Loucy (cell line): ENCODE data around the gene MMP13.

Experiments
- H2AFZ ChIP-seq: fragments of 200-600 bp; sonication (generic); 2 replicates; pipeline ENCODE4 v1.6.0; 2016; ENCODE audit warnings: antibody characterized with exemption, mild to moderate bottlenecking, low read length, moderate library complexity
- H3F3A ChIP-seq: fragments of 200-600 bp; 2 replicates; pipeline ENCODE4 v1.6.0; 2016; ENCODE audit warnings: antibody characterized with exemption, low read depth, mild to moderate bottlenecking
- H3K27me3 ChIP-seq: fragments of 200-600 bp; sonication (generic); 2 replicates; pipeline ENCODE4 v1.6.1; 2014; ENCODE audit warnings: low read length, mild to moderate bottlenecking; ENCODE audit not compliant: insufficient read depth, poor library complexity, severe bottlenecking
- H3K36me3 ChIP-seq: fragments of 200-600 bp; sonication (generic); 2 replicates; pipeline ENCODE4 v1.6.1; 2016; ENCODE audit warnings: low read length; ENCODE audit not compliant: insufficient read depth
- H3K4me1 ChIP-seq: fragments of 200-600 bp; sonication (generic); 2 replicates; pipeline ENCODE4 v1.5.1; 2014; ENCODE audit warnings: low read length, mild to moderate bottlenecking; ENCODE audit not compliant: insufficient read depth, poor library complexity, severe bottlenecking
- H3K4me2 ChIP-seq: fragments of 200-600 bp; sonication (generic); 2 replicates; pipeline ENCODE4 v1.6.0; 2014; ENCODE audit warnings: antibody characterized with exemption, low read length, low read depth, mild to moderate bottlenecking; ENCODE audit not compliant: poor library complexity, severe bottlenecking
- H3K4me3 ChIP-seq: fragments of 200-600 bp; sonication (generic); 2 replicates; pipeline ENCODE4 v1.5.1; 2014; ENCODE audit warnings: low read length, mild to moderate bottlenecking, mixed read lengths; ENCODE audit not compliant: poor library complexity, severe bottlenecking
- H3K79me2 ChIP-seq: fragments of 200-600 bp; sonication (generic); 2 replicates; pipeline ENCODE4 v1.6.1; 2014; ENCODE audit warnings: low read length; ENCODE audit not compliant: insufficient read depth
- H3K9ac ChIP-seq: fragments of 200-600 bp; sonication (generic); 2 replicates; pipeline ENCODE4 v1.6.0; 2014; ENCODE audit warnings: mild to moderate bottlenecking, low read depth, low read length, moderate library complexity; ENCODE audit not compliant: poor library complexity, severe bottlenecking
- H3K9me2 ChIP-seq: fragments of 200-600 bp; sonication (generic); replicated peaks from 2 replicates; pipeline ENCODE4 v1.6.1; 2016; ENCODE audit warnings: low read depth, low read length, mixed read lengths
- H3K9me3 ChIP-seq: fragments of 200-600 bp; sonication (generic); 2 replicates; pipeline ENCODE4 v1.6.1; 2014; ENCODE audit warnings: mild to moderate bottlenecking, antibody characterized with exemption, low read length, low read depth; ENCODE audit not compliant: insufficient read depth
- H4K20me1 ChIP-seq: fragments of 200-600 bp; sonication (generic); 2 replicates; pipeline ENCODE4 v1.6.0; 2014; ENCODE audit warnings: antibody characterized with exemption, low read length, mild to moderate bottlenecking; ENCODE audit not compliant: insufficient read depth, poor library complexity, severe bottlenecking
- CTCF ChIP-seq: fragments of 200-600 bp; sonication (generic); conservative IDR thresholded peaks from 2 replicates; pipeline ENCODE4 v1.5.1; 2014; ENCODE audit warnings: mild to moderate bottlenecking, antibody characterized with exemption, low read length
- EZH2phosphoT487 ChIP-seq: fragments of 200-600 bp; IDR thresholded peaks from 2 replicates; pipeline ENCODE4 v1.6.1; 2018; ENCODE audit warnings: antibody characterized with exemption, mild to moderate bottlenecking, moderate library complexity, borderline replicate concordance

MMP13 gene

DNA sequence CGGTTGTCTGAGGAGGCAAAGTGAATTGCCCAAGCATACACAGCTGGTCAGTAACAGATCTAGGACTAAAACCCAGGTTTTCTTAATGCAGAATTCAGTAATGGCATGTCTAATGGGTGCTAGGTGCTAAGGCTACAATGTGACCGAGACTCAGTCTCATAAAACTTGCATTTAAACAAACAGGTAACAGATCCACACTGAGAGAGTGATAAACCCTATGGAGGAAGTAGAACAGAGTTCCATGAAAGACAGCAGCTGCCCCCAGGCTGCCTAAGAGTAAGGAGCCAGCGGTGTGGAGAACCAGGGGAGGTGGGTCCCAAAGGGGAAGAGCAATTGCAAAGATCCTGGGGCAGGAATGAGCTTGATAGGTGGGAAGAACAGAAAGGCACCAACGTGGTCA is 27.3 kb downstream of the MMP13 start:
- Histone ChIP-seq H3K9ac (no peak overlapping the region), H3K4me2 (no peak overlapping the region), H3K4me1 (no peaks in the 10 kb centered on the region)

DNA sequence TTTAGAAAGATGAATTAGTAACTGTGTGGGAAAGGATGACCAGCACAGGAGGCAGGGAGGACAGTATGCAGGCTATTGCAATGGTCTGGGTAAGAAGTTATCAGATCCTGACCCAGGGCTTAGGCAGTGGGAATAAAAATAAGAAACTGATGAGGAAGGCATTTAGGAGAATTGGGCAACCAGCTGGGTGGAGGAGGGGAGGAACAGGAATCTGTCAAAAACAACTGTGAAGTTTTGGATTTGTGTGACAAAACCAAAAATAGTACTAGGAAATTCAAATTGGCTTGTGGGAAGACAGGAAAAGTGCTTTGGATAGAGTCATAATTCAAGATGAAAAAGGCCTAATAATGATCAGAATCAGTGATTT is 27.9 kb downstream of the MMP13 start:
- Histone ChIP-seq H3F3A (no peaks in the 10 kb centered on the region), H3K4me1 (no peaks in the 10 kb centered on the region), H2AFZ (no peak overlapping the region), H3K27me3 (no peaks in the 10 kb centered on the region), H3K9me2 (no peaks in the 10 kb centered on the region), H4K20me1 (no peaks in the 10 kb centered on the region), H3K36me3 (no peaks in the 10 kb centered on the region), H3K9ac (no peak overlapping the region), H3K9me3 (no peaks in the 10 kb centered on the region), H3K79me2 (no peaks in the 10 kb centered on the region), H3K4me3 (no peak overlapping the region), H3K4me2 (no peak overlapping the region)
- TF ChIP-seq EZH2phosphoT487 = no peak
- no peak for TF ChIP-seq CTCF

More for the DNA sequence above, 27.3 kb downstream of the MMP13 start:
- Histone ChIP-seq H3F3A (no peaks in the 10 kb centered on the region), H3K9me3 (no peaks in the 10 kb centered on the region), H4K20me1 (no peaks in the 10 kb centered on the region), H2AFZ (no peak overlapping the region), H3K36me3 (no peaks in the 10 kb centered on the region), H3K79me2 (no peaks in the 10 kb centered on the region), H3K9me2 (no peaks in the 10 kb centered on the region), H3K27me3 (no peaks in the 10 kb centered on the region), H3K4me3 (no peak overlapping the region)
- TF ChIP-seq CTCF = no peak
- no peak for TF ChIP-seq EZH2phosphoT487

- H3K4me2 ChIP-seq = no peak overlapping the region
- TF ChIP-seq EZH2phosphoT487 (no peak), CTCF (no peak)
- H3K36me3 ChIP-seq = no peaks in the 10 kb centered on the region
- no peaks in the 10 kb centered on the region for H3K79me2 ChIP-seq
- H3K27me3 ChIP-seq = no peaks in the 10 kb centered on the region
- H3K4me1 ChIP-seq = no peaks in the 10 kb centered on the region
- H3K9me2 ChIP-seq = no peaks in the 10 kb centered on the region
- H3F3A ChIP-seq = no peaks in the 10 kb centered on the region
- H2AFZ ChIP-seq = no peak overlapping the region
- no peaks in the 10 kb centered on the region for H4K20me1 ChIP-seq
- no peaks in the 10 kb centered on the region for H3K9me3 ChIP-seq
- H3K4me3 ChIP-seq = no peak overlapping the region
- no peak overlapping the region for H3K9ac ChIP-seq
Measured at GRCh38 chr11:102926961-102927623, 28.4 kb downstream of the MMP13 start.
